Testis (tissue), 3 donors: ENCODE data around the gene CBLB. TPM values are rescaled to one million over a fixed set of nuclear protein-coding genes. Genes with fewer than 3 reads are reported as not detected.

ENCODE experiments used
- DNase-seq: peaks from one replicate; pipeline ENCODE4 v3.0.0-alpha.2; 2019
- H3K27ac ChIP-seq, 2 donors: fragments of 200-600 bp; sonication (generic); one replicate each; pipeline ENCODE4 v1.5.1; 2019
- H3K27me3 ChIP-seq: fragments of 200-600 bp; sonication (generic); one replicate; pipeline ENCODE4 v1.5.1; 2019
- H3K36me3 ChIP-seq: fragments of 200-600 bp; sonication (generic); one replicate; pipeline ENCODE4 v1.5.1; 2017; ENCODE audit warnings: low read depth; ENCODE audit errors: missing control alignments
- H3K4me1 ChIP-seq: fragments of 200-600 bp; sonication (generic); one replicate; pipeline ENCODE4 v1.5.1; 2019
- H3K4me3 ChIP-seq, 2 donors: fragments of 200-600 bp; sonication (generic); one replicate each; pipeline ENCODE4 v1.5.1; 2017 to 2019
- H3K9me3 ChIP-seq: fragments of 200-600 bp; sonication (generic); one replicate; pipeline ENCODE4 v1.5.1; 2017
- CTCF ChIP-seq, 3 experiments: fragments of 450-650 bp in 2 of 3; fragments of 200-600 bp in 1 of 3; sonication (generic) in 1 of 3; IDR thresholded peaks; one replicate each; pipeline ENCODE4 v1.5.1; 2016 to 2019; ENCODE audit warnings: antibody characterized with exemption in 3 of 3, mild to moderate bottlenecking in 2 of 3, moderate library complexity in 1 of 3
- POLR2A ChIP-seq: fragments of 450-650 bp; IDR thresholded peaks from one replicate; pipeline ENCODE4 v1.6.1; 2017; ENCODE audit warnings: antibody characterized with exemption, mild to moderate bottlenecking, moderate library complexity
- WGBS, 2 donors: methylation state at CpG; one replicate each; pipeline ENCODE4 v1.1.5; 2018; 5-methylcytosine and 5-hydroxymethylcytosine counted together
- intact Hi-C: fragments of 100-400 bp; cut with DNase I; formaldehyde crosslinking; loops from one replicate; pipeline ENCODE4 v1.15.1; 2023; ENCODE audit warnings: low total_unique reads
- polyA plus RNA-seq: library from polyadenylated mRNA; stranded (reverse); fragments of 350-450 nt; fragmentation: Illumina TruSeq; extraction: RNeasy Lipid Tissue Mini Kit (QIAGEN cat#74804); gene quantifications from one replicate; pipeline ENCODE4 v1.2.3, GENCODE V29; 2014; ENCODE audit warnings: low read depth, low replicate concordance; ENCODE audit not compliant: insufficient read depth
- total RNA-seq, 2 donors: library from RNA; depleted of rRNA; stranded (reverse); fragments of >200 nt; gene quantifications; one replicate each; pipeline ENCODE4 v1.2.3, GENCODE V29; 2016

Gene CBLB
- total and polyA plus RNA-seq, 3 donors from 2014 or later = 33.0 to 73.6 (median 65.9) TPM

- H3K27ac ChIP-seq = no peak overlapping the region
- H3K27me3 ChIP-seq = no peaks in the 10 kb centered on the region
- no peak for DNase-seq
- no peaks in the 10 kb centered on the region for H3K36me3 ChIP-seq
- no peaks in the 10 kb centered on the region for H3K4me1 ChIP-seq
- no peaks in the 10 kb centered on the region for H3K9me3 ChIP-seq
- 94 to 96% methylated on average over 4 of the region's 4 CpGs for WGBS, 2 donors
- TF ChIP-seq POLR2A (no peak), CTCF (IDR thresholded peaks at IDR 0.05) (no peak)
- H3K4me3 ChIP-seq = no peak overlapping the region
- intact Hi-C loops = no loop called here
Observed at GRCh38 chr3:105829229-105829628, 39.6 kb downstream of the CBLB start.

GRCh38 chr3:105828703-105829102, 40.1 kb downstream of the CBLB start:
- H3K36me3 ChIP-seq = no peaks in the 10 kb centered on the region
- H3K27ac ChIP-seq = no peak overlapping the region
- no peaks in the 10 kb centered on the region for H3K9me3 ChIP-seq
- no peak overlapping the region for H3K4me3 ChIP-seq
- no peaks in the 10 kb centered on the region for H3K27me3 ChIP-seq
- no peaks in the 10 kb centered on the region for H3K4me1 ChIP-seq
- 50 to 69% methylated on average over 2 of the region's 2 CpGs for WGBS, 2 donors
- TF ChIP-seq POLR2A = no peak
- no peak for TF ChIP-seq CTCF (IDR thresholded peaks at IDR 0.05)
- intact Hi-C loops = no loop called here
- DNase-seq = no peak

- no peaks in the 10 kb centered on the region for H3K36me3 ChIP-seq
- intact Hi-C loops = no loop called here
- H3K27ac ChIP-seq = no peak overlapping the region
- WGBS, 2 donors = 80 to 86% methylated on average over 2 of the region's 2 CpGs
- TF ChIP-seq POLR2A (no peak), CTCF (IDR thresholded peaks at IDR 0.05) (no peak)
- no peak overlapping the region for H3K4me3 ChIP-seq
- DNase-seq = no peak
- H3K4me1 ChIP-seq = peaks cover 3% of the 10 kb centered on the region
- no peaks in the 10 kb centered on the region for H3K9me3 ChIP-seq
- no peaks in the 10 kb centered on the region for H3K27me3 ChIP-seq
Observed at GRCh38 chr3:105827959-105828358, 40.9 kb downstream of the CBLB start.

- H3K27me3 ChIP-seq = no peaks in the 10 kb centered on the region
- no peak overlapping the region for H3K27ac ChIP-seq
- H3K4me1 ChIP-seq = peaks cover 12% of the 10 kb centered on the region
- intact Hi-C loops = no loop called here
- no peaks in the 10 kb centered on the region for H3K9me3 ChIP-seq
- 93% methylated on average over 6 of the region's 6 CpGs for WGBS, 2 donors
- no peak overlapping the region for H3K4me3 ChIP-seq
- TF ChIP-seq CTCF (IDR thresholded peaks at IDR 0.05) (no peak), POLR2A (no peak)
- DNase-seq = no peak
- H3K36me3 ChIP-seq = no peaks in the 10 kb centered on the region
Observed at GRCh38 chr3:105826778-105827634, 41.8 kb downstream of the CBLB start.

- 96 to 98% methylated on average over 2 of the region's 2 CpGs for WGBS, 2 donors
- no peak for DNase-seq
Observed at GRCh38 chr3:105824129-105824528, 44.7 kb downstream of the CBLB start.

More at GRCh38 chr3:105824129-105824528, 44.7 kb downstream of the CBLB start:
- H3K4me3 ChIP-seq = no peak overlapping the region
- intact Hi-C loops = no loop called here
- H3K36me3 ChIP-seq = no peaks in the 10 kb centered on the region
- peak overlapping the region in 1 of 2 donors; percentile 58 for H3K27ac ChIP-seq
- no peaks in the 10 kb centered on the region for H3K27me3 ChIP-seq
- H3K9me3 ChIP-seq = no peaks in the 10 kb centered on the region
- no peak for TF ChIP-seq CTCF (IDR thresholded peaks at IDR 0.05)
- no peak for TF ChIP-seq POLR2A
- H3K4me1 ChIP-seq = peaks cover 21% of the 10 kb centered on the region
